Activated gamma-delta T cell treated with Interleukin-2 at 50 U/mL for 16 hours (primary cell): ENCODE results near the gene UBTD2.
"Not testable (repeated sequence)": the region's sequence is repeated elsewhere in the genome, so short reads cannot be mapped to it uniquely, and the experiment has no call there.

ENCODE experiments used
- DNase-seq: peaks from one replicate; pipeline ENCODE4 v3.0.0-alpha.2; 2020

Gene UBTD2

DNA sequence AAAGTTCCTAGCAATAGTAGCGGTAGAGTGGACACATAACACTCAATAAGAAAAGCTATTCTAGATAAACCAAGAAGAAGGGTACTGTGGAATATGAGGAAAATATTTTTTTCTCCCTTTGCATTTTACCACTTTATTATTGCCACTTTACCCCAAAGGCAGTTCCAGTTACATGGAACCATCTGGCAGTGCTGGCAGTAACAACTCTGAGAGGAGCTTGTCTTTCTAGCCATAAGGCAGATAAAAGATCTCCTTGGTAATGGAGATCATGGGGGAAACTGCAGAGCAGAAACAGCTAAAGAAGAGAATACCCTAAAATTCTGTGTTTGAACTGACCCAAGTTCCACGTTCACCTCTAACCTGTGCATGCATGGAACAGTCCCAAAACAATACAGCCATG, 38.5 kb downstream of the UBTD2 start:
- DNase-seq, result no peak

DNA sequence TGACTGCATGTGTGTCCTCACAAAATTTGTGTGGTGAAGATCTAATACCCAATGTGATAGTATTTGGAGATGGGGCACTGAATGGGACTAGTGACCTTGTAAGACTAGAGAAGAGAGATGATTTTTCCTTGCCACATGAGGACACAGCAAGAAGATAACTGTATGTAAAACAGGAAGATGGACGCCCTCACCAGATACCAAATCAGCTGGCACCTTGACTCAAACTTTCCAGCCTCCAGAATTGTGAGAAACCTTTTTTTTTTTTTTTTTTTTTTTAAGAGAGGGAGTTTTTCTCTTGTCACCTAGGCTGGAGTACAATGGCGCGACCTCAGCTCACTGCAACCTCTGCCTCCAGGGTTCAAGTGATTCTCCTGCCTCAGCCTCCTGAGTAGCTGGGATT, 40.3 kb downstream of the UBTD2 start:
- no peak for DNase-seq

DNA sequence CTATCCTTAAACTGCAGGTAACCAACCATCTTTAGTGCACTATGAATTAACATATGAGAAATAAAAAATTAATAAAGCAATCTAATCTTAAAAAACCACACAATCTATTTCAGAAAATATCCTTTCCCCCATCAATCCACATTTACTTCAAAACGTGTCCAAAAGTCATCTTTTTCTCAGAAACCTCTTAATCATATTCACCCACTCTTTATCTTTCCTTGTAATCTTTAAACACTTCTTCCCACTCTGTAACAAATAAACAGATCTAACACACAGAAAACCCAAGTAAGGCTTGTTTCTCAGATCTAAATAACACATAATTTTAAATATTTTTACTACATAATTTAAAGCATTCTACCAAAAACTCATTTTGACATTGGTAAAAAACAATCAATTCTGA, 45.2 kb downstream of the UBTD2 start:
- DNase-seq, result no peak

DNA sequence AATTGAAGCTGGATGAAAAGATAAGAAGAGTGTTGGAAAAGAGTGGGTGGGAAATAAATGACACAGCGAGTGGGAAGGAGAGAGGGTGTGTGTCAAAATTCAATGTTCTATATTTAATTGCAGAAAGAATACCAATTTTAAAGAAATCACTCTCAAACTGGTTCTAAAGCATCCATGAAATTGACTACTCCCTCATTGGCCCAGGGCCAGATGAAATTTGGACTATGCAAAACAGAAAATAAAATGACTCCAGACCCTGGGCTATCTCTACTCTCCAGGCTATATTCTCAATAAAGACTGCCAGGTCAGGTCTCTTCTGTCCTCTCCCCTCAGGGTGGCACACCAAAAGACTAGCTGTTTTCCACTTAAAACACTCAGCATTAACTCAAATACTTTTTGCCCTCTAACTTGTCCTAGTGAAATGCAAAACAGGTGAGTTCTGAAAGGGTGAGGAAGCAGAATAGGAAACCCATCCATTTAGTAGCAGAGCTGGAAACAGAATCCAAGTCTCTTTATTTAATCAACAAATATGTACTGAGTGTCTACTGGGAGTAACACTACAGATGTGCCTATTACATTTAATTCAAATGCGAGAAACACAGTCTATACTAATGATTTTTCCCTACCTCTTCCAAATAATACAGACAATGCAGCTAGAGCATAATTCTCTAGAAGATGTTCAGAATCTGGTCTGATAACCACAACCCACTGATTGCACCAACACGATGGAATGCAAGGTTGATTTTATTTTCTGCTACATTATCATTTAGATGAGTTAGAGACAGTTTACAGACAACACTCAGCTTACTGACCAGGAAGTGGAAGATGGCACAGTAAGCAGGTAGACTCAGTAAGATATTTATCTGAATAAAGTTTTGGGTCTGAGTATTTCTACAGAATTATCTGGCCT, 47.5 kb downstream of the UBTD2 start:
- DNase-seq, result no peak

DNA sequence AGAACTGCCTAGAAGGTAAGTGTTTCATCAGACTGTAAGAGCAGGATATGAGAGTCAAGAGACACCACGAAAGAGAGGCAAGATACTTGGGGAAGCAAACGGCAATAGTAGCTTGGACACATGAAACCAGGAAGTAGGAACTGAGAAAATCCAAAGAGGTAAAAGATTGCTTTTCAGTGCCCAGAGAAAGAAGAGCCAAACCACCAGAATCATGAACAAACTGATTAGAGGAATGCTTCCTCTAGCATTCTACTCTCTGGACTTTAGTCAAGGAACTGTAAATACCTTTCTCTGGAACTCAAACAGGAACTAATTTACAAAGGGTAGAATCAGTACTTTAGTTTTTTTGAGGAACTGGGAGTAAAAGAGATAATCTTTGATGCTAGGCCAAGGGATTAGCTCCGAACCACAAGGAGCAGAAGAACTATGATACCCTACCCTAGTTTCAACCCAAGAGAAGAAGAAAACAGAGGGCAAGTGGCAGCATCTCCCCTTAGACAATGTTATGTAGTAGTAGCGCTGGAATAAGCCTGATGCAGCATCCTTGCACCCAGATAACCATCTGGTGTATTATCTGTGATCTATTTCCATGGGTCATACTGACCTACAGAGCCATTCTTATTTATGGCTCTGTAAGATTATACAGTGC, 48.3 kb downstream of the UBTD2 start:
- no peak for DNase-seq

DNA sequence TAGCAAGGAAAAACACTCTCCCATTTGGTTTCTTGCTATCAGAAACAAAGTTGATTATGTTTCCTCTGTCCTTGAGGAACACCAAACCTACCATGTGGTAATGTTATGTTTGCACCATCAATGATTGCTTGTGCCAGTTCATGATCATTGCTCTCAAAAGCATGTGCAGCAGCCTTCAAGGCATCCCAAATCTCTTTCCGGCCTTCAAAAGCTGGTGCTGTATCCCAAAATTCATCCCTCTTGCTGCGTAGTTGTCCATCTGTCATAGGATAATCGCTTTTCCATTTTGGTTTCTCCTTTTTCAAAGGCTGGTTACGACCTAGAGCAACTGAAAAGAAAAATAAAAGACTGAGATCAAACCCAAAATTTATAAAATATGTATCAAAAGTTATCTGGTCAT, 49.5 kb downstream of the UBTD2 start:
- DNase-seq, result no peak

DNA sequence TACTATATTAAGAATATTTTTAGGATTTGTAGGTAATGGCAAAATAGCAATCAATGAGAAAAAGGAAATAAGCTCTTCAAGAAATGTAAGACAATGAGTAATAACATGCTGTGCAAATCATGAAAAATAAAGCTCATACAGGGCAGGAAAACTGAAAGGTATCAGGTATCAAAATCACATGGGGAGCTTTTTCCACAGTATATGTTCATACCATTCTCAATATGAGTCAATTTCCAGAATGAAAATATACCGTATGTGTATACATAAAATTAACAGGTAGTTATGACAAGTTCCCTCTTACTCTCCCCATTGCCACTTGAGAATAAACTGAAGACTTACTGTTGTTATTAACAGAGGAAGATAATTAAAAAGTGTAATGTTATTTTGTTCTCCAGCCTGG, 53.7 kb downstream of the UBTD2 start:
- DNase-seq, result no peak

DNA sequence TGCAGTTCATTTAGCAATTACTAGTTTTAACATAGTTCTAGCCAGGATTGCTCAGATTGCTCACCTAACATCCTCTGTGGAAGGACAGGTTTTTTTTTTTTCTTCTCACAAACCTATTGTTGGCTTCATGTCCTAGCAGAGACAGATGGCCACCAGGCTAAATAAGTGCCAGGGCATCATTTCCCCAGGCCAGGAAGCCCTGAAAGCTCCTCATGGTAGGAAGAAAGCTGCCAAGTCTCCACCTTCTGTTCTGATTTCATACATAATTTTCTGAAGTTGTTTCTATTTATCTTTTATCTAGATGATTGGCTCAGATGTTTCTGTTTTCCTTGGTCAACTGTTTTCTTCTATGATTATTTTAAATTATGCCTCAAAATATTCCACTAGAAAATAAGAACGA, 58.6 kb downstream of the UBTD2 start:
- no peak for DNase-seq

DNA sequence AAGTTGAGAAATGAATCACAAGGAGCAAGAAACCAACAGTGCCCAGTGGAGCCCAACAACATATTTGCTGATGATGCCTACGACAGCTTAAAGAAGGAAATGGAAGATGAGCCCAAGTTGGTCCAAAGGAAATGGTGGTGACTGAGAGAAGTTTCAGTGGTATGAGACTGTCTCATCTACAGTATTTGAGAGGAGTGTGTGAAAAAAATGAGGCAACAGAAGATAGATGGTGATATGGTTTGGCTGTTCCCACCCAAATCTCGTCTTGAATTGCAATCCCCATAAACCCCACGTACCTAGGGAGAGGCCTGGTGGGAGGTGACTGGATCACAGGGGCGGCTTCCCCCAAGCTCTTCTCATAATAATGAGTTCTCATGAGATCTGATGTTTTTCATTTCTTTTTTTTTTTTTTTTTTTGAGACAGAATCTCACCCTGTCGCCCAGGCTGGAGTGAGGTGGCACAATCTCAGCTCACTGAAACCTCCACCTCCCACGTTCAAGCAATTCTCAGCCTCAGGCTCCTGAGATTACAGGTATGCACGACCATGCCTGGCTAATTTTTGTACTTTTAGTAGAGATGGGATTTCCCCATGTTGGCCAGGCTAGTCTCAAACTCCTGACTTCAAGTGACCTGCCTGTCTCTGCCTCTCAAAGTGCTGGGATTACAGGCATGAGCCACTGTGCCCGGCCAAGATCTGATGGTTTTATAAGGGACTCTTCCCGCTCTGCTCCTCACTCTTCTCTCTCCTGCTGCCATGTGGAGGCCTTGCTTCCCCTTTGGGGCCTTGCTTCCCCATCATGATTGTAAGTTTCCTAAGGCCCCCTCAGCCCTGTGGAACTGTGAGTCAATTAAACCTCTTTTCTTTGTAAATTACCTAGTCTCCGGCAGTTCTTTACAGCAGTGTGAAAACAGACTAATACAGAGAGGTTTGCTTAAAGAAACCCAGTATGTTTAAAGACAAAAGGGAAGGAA, 59.4 kb downstream of the UBTD2 start:
- no peak for DNase-seq

DNA sequence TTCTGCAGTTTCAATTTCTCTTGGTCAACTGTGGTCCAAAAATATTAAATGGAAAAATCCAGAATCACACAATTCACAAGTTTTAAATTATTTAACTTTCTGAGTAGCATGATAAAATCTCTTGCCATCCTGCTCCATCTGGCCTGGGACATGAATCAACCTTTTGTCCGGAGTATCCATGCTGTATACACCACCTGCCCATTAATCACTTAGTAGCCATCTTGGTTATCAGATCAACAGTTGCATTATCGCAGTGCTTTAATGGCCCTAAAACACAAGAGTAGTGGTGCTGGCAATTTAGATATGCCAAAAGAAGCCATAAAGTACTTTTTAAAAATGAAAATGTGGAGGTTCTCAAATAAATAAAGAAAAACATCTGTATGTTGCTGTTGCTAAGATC, 64.3 kb downstream of the UBTD2 start:
- no peak for DNase-seq

DNA sequence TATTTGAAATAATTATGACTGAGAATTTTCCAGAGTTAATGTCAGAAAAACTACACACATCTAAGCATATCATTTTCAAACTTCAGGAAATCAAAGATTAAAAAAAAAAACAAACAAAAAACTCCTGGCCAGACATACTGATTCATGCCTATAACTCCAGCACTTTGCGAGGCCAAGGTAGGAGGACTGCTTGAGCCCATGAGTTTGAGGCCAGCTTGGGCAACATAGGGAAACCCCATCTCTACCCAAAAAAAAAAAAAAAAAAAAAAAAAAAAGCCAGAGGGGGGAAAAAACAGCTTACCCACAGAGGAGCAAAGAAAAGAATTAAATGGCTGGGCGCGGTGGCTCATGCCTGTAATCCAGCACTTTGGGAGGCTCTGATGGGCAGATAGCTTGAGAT, 67.2 kb downstream of the UBTD2 start:
- no peak for DNase-seq

DNA sequence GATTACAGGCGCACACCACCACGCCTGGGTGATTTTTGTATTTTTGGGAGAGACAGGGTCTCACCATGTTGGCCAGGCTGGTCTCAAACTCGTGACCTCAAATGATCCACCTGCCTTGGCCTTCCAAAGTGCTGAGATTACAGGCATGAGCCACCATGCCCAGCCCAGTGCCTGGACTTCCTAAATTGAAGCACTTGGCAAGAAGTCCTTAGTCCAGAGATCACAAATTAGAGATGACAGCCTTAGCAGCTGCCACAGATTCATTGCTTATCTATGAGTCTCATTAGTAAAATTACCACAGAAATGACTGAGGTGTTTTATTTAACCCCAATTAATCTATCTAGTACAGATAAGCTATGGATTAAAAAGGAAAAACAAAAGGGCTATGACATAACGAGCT, 70.4 kb downstream of the UBTD2 start:
- no peak for DNase-seq

DNA sequence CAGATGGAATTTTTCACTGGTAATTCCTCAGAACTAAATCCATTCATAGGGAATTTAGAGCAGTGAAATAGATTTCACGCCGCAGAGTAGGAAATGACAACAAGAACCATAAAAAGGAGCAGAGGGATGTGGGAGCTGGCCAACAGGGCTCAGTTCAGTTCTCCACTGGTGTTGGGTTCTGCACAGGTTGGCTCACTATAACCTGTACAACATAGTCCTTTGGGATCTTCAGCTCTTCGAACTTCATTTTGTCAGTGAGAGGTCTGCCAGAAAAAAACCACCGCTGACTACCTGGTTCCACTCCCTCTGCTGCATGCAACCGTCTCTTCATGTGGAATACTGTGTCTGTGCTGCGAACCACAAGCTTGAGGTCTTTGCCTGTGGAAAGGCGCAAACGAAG, 71.9 kb downstream of the UBTD2 start:
- no peak for DNase-seq

DNA sequence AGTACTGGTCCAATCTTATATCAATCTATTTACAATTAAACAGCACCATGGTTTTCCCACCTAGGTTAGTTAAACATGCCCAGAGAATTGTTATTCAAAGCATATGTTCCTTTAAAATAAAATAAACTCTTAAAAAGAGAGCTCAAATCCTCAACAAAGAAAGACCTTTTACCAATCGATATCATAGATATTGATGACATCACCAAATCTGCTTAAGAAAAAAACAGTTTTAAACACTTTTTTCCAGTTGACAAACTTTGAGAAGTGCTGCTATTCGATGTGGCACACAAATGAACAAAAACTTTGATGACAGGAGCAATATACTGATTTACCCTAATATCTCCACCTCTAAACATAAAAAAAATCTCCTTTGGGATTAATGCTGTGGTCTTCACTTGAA, 73.8 kb downstream of the UBTD2 start:
- DNase-seq, result no peak

DNA sequence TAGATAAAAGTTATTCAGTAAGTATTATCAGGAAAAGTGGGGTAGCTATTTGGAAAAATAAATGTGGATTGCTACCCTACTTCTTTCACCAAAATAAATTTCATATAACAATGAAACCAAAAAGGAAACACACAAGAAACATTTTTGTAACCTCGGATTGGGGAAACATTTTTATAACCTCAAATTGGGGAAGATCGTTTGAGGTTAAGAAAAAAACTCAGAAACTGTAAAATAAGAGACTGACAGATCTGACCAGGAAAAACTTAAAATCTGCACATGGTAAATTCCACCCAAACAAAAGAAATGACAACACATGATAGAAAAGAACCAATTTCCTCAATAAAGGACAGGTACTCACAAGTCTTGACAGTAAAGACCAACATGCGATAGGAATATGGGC, 76.1 kb downstream of the UBTD2 start:
- DNase-seq, result no peak

DNA sequence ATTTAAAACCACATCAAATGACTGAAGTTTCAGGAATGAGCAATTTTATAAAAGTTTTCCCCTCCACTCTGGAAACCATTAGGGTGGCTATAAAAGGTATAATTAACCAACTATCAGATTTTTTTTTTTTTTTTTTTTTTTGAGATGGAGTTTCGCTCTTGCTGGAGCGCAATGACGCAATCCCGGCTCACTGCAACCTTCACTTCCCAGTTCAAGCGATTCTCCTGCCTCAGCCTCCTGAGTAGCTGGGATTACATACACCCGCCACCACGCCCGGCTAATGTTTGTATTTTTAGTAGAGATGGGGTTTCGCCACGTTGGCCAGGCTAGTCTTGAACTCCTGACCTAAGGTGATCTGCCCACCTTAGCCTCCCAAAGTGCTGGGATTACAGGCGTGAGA, 77.6 kb downstream of the UBTD2 start:
- DNase-seq, result not testable (repeated sequence)

DNA sequence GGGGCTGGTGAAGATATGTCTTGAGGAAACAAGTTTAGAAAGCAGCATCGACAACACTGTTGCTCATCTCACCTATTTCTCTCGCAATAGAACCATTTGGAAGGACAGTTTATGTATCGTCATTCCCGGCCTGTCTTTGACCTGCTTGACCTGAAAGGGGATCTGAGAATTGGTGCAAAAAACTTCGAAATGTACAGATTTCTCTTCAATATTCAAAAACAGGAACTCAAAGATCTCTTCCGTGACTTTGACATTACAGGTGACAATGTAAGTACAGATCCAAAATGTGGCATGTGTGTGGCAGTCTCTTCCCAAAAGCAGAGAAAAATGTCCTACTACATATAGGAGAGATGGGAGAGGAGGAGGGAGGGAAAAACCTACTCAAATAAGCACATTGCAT, 83.1 kb downstream of the UBTD2 start:
- DNase-seq, result no peak

DNA sequence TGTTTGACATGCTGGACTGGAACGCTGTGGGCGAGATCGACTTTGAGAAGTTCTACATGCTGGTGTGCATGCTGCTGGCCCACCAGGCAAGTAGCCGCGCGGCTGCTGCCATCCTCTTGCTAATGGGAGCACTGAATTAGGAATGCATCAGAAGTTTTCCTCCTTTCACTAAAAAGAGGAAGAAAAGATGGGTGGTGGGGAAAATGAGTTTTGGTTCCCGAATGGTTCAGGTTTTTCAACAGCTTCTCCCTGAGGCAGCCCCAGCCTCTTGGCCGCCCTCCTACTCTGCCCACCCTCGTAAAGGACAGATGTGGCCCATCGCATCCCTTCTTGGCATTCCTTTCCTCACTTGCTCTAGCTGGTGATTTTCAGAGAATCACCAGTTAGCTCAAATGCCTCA, 84.1 kb downstream of the UBTD2 start:
- DNase-seq, result no peak

DNA sequence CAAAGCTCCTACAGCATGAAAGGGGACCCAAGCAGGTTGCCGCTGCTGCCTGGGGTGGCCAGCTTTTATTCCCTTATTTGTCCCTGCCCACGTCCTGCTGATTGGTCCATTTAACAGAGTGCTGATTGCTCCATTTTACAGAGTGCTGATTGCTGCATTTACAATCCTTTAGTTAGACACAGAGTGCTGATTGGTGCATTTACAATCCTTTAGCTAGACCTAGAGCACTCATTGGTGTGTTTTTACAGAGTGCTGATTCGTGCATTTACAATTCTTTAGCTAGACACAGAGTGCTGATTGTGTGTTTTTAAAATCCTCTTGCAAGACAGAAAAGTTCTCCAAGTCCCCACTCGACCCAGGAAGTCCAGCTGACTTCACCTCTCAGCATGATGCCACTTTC, 85.8 kb downstream of the UBTD2 start:
- DNase-seq, result not testable (repeated sequence)

DNA sequence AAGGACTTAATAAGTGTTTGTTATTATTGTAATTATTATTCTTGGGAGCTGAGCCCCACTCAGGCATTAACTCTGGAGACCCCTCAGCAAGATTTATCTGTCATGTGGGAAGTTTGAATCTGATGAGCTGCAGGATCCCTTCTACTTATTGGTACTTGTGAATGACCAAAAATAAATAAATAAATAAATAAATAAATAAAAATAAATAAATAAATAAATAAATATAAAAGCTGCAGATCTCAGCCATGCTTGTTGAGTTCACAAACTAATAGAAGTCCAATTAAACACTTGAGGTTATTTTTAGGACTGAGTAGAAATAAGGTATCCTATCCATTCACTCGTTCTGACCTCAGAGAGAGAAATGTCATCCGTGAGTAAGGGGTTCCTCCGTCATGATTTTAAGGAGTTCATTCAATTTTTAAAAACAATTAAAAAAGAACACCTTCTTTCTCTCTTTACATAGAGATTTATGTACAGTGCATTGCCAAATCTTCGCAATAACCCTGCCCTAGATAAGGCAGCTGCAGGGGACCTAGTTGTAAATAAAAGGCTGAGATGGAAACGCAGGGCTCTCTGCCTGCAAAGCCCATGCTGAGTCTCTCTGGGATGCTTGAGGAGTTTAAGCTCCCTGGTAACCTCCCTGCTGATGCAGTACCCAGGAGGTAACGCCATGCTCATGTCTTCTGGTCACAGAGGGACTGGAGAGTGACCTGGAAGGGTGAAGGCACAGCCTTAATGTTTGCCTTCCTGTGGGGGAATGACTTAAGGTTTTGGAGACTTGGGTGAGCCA, 88.4 kb downstream of the UBTD2 start:
- DNase-seq, result no peak

DNA sequence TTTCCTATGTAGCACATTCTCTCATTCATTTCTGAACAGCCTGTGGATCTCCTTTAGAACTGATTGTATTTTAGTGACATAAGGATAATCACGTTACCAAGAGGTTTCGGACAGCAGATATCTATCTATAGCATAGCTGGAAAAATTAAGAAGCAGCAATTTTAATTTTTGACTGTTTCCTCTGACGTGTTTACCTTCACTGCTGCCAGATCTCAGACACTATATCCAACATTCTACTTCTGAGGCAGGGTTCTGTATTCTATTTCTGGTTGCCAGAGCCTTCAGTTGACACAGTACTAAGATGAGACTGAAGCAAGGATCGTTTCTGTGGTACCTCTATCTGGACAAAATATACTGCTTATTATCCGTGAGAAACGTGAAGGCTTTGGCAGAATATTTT, 89.7 kb downstream of the UBTD2 start, which contains the start of gene EFCAB9:
TSS of gene EFCAB9 (plus strand) at position 301 of the 400 bp plus-strand sequence. CDS start at position 302, 1 bp downstream.
- DNase-seq, result no peak

DNA sequence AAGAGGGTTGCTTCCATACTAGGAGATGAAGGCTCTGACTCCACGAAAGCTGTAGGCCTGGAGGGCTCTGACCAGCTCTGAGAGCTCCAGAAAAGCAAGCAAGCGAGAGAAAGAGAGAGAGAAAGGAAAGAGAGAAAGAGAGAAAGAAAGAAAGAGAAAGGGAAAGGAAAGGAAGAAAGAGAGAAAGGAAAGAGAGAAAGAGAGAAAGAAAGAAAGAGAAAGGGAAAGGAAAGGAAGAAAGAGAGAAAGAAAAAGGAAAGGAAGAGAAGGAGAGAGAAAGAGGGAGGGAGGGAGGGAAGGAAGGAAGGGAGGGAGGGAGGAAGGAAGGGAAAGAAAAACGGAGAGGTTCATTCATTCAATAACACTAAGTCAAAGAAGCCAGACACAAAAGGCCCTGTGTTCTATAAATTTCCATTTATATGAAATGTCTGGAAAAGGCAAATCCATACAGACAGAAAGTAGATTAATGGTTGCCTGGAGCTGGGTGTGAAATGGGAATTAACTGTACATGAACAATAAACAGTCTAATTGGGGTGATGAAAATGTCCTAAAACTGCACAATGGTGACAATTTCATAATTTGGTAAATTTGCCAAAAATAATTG, 93.8 kb downstream of the UBTD2 start:
- no peak for DNase-seq
